NCI-H82 treated with DMSO at 0.1 percent for 48 hours (cell line): ENCODE results near the gene DKC1.

Source experiments
- DNase-seq: peaks from one replicate; lab custom pipeline; 2025; ENCODE audit not compliant: unreplicated experiment; lab: John Stamatoyannopoulos, UW

DKC1 gene

GRCh38 chrX:154735695-154736393 is 26.8 kb upstream of the DKC1 start:
- DNase-seq, result no peak

DNA sequence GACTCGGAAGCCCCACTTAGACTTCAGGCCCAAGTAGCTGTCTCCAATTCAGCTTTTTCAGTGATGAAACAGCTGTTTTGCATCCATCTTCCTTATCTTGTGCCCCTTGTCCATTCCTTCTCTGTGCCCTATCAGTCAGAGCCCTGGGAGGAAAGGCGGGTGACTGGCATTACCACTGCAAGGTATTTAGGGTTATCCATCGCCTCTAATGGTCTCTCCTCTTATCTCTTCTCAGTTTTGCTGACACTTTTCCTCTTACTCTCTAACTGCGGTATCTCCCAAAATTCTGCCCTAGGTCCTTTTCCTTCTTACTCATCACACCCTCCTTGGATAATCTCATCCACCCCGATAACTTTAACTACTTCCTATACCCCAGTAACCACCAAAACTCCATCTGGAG is 25.5 kb upstream of the DKC1 start:
- DNase-seq, result no peak

DNA sequence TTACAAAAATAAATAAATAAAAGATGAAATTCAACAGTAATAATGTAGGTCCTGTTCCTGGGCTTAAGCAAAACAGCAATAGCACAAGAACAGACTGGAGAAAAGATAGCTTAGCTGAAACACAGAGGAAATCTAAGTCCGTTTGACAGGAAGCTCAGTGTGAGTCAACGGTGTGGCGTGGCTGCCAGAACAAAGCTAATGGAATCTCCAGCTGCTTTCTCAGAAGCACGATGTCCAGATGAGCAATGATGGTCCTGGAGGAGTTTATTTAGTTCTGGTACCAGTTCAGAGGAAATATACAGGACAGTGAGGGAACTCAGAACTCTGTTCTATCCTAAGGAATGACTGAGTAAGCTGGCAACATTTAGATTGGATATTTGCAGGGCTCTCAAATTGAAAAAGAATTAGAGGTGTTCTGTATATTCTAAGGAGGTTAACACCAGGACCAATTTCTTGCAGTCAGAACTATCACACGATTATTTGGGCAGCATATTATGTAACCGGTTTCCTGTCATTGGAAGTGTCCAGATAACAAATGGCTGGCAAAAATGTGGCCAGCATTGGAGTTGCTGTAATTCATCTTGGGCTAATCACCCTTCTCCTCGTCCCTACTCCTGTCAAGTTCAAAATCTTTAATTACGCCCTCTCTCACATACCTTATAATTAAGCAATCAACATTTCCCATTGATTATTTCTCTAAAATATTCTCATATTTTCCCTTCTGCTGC is 24.5 kb upstream of the DKC1 start:
- DNase-seq, result no peak

- DNase-seq, result no peak
Observed at GRCh38 chrX:154739952-154740465, 22.7 kb upstream of the DKC1 start.

DNA sequence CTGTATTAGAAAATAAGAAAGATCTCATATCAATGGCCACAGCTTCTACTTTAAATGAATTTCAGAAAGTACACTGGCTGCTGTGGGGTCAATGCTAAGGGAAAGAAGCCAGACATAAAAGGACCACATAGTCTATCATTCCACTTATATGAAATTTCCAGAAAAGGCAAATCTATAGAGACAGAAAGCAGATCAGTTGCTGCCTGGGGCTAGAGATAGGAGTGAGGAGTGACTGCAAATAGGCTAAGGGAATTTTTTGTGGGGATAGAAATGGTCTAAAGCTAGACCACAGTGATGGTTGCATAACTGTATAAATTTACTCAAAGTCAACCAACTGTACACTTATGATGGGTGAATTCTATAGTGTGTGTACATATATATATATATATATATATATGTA is 20.1 kb upstream of the DKC1 start:
- DNase-seq, result no peak

- peak; percentile 6 for DNase-seq
Observed at GRCh38 chrX:154748712-154749339, 13.8 kb upstream of the DKC1 start.

- DNase-seq, result no peak
Observed at GRCh38 chrX:154749856-154750255, 12.8 kb upstream of the DKC1 start.

DNA sequence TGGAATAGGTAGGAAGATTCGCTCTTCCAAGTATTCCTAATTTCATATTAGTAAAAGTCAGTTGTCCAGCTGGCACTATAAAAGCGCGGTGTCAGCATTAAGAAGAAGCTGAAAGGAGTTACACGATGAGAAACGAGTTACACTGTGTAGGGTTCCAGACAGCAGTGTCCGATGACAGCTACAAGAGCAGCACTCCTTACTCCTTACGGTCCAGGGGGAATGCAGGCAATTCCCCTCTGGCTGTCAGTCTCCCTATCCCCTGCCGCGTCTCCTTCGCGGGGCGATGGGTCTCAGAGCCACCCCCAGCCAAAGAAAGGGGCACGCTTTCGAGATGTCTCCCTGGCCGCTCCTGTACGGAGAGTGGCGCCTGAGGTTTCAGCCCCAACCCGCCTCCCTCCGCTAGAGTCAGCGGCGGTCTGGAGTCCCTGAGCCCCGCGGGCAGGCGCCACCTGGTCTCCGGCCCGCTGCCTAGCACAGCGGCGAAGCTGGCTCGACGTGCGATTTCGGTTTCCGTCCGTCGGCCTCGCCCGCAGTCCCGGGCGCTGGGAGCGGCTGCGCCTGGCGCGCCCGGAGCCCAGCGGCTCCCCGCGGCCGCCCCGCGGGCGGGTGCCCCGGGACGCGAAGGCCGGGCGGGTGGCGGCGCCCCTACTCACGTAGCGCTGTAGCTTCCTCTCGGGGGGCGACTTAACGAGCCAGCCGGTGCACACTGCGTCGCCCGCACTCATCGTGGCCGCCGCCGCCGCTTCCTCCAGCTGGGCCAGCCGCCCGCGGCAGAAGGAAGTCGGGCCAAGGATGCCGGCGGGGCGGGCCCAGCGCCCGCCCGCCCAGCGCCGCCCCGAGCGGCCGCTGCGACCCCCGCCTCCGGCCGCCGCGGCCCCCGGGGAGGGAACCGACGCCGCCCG is 12.1 kb upstream of the DKC1 start, which contains the start of gene GAB3:
GAB3 (minus strand) TSS at position 777 of the 902 bp plus-strand sequence; CDS start at position 725, 52 bp downstream.
- no peak for DNase-seq

DNA sequence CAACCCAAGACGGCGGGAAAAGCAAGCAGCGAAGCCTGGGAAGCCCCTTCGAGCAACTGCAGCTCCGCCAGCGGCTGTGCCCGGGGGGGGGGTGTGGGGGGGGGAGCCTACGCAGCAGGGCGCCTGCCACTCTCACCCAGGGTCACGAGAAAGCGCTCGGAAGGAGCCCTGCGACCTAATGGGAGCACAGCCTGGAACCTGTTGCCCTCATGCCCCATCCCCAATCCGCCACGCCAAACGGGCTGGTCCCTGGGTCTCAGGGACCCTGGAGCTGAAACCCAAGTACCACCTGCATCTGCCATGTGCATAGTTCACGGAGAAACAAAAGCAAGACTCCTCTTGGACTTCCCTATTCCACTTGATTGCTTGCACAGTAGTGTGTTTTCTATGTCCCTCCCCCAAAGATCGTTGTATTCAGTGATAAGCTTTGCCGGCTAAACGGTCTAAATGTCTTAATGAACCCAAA is 11.4 kb upstream of the DKC1 start:
- no peak for DNase-seq

GRCh38 chrX:154751669-154752271 is 10.9 kb upstream of the DKC1 start:
- no peak for DNase-seq

GRCh38 chrX:154758696-154759095 is 4.0 kb upstream of the DKC1 start:
- DNase-seq, result no peak

DNA sequence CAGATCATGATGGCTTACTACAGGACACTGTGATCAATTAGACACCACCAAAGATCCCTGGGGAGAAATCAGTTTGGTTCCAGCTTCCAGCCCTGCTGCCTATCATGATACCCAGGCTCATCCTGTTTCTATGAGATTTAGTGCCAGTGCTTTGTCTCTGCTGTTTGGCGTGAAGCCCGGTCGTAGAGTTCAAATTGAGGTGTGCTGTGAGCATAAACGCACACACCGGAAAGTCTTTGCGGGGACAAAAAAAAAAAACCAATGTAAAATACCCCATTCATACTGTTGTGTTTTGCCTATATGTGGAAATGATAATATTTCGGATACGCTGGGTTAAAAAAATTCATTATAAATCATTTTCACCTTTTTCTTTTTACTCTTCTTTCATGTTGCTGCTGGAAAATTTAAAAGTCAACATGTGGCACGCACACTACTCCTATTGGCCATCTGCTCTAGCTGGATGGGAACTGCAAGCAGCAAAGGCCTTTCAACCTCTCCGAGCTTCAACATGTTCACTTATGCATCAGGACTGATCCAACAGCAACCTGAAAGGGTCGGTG is 607 bp upstream of the DKC1 start:
- DNase-seq, result peak; percentile 38

DNA sequence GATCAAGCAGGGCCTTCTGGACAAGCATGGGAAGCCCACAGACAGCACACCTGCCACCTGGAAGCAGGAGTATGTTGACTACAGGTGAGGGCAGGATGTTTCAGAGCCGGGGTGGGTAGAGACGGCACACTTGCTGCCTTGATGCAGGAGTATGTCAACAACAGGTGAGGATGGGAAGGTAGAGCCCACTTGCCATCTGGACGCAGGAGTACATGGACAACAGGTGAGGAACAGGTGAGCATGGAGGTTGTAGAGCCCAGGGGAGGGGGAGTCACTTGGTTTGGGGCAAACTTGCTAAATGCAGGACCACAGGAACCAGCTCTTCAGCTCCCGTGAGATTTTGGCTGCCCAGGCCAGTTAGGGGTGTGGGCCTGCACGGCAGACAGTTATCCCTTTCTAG is 12.0 kb downstream of the DKC1 start:
- no peak for DNase-seq

GRCh38 chrX:154775419-154776349 is 13.0 kb downstream of the DKC1 start:
- DNase-seq, result no peak

DNA sequence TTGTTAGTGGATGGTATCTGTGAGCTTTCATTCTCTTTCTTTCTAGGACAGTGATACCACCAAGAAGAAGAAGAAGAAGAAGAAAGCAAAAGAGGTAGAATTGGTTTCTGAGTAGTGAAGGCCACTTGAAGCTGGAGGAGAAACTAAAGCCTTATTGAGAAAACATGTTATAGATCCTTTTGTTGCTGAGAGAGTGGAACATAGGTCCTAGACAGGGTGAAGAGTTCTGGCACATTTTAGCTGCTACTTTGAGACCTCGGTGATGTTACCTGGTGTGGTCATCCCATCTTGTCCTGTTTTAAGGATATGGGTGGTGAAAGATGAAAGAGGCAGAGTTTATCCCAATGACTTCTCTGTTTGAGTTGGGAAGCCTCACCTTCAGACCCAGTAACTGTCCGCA is 14.1 kb downstream of the DKC1 start:
- no peak for DNase-seq

GRCh38 chrX:154779261-154779660 is 16.6 kb downstream of the DKC1 start:
- no peak for DNase-seq

DNA sequence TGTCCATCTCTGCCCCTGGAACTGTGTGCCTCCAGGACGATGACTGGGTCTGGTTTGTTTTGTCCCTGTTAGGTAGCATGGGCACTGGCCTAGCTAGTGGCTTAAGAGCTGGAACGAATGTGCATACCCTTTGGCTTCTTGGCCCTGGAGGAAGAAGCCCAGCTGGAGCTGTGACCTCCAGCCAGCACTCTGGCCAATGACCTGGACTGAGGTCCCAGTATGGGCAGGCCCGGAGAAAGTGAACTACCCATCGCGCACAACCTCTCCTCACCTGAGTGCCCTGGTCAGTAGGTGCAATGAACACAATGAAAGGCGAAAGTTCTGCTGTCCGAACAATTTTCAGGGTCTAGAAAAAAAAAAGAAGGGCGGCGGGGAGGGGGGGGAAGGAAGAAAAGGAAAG is 18.3 kb downstream of the DKC1 start:
- no peak for DNase-seq

GRCh38 chrX:154784149-154784995 is 21.7 kb downstream of the DKC1 start:
- no peak for DNase-seq
